GM19035 (cell line): Measurements from ENCODE around the gene CLN3.
A peak's percentile ranks its signal among the peaks of the same experiment; 100 is the strongest.
"Not testable (repeated sequence)": the region's sequence is repeated elsewhere in the genome, so short reads cannot be mapped to it uniquely, and the experiment has no call there.

Experiments
- ATAC-seq: cut with Tn5 transposase; IDR thresholded peaks from one replicate; pipeline ENCODE4 v1.9.1; 2021; ENCODE audit not compliant: unreplicated experiment

CLN3 gene

DNA sequence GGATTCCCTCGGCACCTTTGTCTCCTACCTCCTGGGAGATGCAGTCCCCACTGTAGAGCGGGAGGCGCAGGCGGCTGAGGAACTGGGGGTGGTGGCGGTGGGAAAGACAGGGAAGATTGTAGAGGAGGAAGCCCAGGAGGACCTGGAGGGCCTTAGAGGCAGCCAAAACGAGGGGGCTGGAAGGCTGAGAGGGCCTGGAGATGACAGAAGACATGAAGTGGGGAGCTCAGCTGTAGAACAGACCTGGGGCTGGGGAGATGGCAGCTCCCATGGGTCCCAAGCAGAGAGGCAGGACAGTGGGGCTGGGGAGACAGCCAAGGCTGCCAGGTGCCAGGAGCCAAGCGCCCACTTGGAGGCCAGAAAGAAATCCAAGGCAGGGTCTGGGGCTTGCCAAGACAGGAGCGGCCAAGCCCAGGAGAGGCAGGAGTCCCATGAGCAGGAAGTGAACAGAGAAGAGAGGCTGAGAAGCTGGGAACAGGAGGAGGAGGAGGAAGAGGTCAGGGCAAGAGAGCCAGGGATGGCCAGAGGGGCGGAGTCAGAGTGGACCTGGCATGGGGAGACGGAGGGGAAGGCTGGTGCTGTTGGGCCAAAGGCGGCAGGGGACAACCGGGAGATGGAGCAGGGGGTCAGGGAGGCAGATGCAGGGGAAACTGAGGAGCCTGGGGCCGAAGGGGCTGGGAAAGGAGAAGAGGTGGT is 3.4 kb upstream of the CLN3 start:
- ATAC-seq, result no peak

DNA sequence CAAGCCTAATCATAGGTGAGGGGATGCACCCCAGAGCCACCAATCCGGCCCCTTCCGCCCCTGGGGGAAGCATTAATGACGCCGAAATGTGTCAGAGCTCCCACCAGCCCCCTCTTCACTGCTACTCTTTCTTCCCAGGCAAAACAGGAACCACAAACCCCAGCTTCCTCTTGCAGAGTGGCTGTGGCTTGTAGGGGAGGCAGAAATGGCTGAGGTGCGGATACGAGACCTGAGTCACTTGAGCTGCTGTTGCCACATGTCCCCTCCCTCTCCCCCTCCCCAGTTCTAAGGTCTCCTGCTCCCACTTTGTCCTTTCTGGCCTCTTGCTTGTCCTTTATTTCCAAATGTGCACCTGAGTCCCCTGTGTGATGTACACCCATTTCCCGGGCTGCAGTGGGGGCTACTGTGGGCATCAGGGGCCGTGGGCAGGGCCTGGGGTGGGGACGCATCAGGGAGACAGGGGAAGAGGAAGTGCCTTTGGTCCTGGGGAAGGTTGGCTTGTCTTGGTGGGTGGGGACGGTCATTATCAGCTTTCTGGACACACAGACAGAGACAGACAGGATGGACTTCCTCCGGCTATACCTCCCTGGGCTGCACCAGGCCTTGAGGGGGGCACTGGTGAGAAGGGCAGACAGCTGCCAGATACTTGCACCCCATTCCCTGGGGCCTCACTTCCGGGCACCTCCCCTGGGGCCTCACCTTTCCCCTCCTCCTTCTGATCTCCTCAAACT is 2.4 kb upstream of the CLN3 start, which contains the start of gene APOBR:
Gene APOBR (plus strand): TSS at position 523 of the 731 bp plus-strand sequence. CDS start 39 bp downstream, at position 562.
- peak; percentile 42 for ATAC-seq

DNA sequence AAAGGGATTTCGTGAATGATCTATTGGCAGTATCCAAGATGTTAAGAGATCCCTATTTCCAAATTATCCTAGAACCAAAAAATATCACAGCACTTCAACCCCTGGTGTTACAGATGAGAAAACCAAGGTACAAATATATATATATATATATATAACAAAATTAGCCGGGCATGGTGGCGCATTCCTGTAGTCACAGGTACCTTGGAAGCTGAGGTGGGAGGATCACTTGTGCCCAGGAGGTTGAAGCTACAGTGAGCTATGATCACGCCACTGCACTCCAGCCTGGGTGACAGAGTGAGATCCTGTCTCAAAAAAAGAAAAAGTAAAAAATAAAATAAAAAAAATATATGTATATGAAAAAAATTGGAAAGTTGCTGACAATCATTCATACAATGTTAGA is 637 bp upstream of the CLN3 start:
- no peak for ATAC-seq

GRCh38 chr16:28491230-28491969 is 474 bp downstream of the CLN3 start:
- peak; percentile 18 for ATAC-seq

- ATAC-seq, result no peak
Observed at GRCh38 chr16:28486266-28486665, 5.6 kb downstream of the CLN3 start.

DNA sequence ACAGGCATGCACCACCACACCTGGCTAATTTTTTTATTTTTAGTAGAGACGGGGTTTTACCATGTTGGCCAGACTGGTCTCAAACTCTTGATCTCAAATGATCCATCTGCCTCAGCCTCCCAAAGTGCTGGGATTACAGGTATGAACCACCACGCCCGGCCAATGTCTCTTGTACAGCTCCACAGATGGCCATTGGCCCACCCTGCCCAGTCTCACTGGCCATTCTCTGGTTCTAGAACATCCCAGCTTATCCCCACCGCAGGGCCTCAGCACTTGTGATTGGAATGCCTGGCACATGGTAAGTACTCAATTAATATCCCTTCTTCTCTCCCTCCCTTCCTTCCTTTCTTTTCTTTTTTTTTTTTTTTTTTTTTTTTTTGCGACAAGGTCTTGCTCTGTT is 8.5 kb downstream of the CLN3 start:
- not testable (repeated sequence) for ATAC-seq

DNA sequence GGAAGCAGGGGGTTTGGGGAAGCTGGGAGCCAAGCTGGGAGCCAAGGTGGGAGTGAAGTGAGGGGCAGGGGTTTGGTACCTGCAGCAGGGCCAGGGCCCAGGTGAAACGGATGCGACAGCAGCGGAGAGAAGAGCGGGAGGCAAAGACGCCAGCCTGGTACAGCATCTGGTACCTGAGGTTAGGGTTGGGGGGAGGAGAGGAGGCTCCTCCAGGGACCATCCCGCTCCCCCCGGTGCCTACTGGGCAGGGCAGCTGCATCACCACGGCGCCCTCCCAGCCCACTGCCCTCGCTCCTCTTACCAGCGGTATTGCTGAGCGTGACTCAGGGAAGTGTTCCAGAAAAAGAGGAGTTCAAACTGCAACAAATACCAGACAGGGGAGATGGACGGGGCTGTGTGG is 9.8 kb downstream of the CLN3 start:
- ATAC-seq, result no peak

DNA sequence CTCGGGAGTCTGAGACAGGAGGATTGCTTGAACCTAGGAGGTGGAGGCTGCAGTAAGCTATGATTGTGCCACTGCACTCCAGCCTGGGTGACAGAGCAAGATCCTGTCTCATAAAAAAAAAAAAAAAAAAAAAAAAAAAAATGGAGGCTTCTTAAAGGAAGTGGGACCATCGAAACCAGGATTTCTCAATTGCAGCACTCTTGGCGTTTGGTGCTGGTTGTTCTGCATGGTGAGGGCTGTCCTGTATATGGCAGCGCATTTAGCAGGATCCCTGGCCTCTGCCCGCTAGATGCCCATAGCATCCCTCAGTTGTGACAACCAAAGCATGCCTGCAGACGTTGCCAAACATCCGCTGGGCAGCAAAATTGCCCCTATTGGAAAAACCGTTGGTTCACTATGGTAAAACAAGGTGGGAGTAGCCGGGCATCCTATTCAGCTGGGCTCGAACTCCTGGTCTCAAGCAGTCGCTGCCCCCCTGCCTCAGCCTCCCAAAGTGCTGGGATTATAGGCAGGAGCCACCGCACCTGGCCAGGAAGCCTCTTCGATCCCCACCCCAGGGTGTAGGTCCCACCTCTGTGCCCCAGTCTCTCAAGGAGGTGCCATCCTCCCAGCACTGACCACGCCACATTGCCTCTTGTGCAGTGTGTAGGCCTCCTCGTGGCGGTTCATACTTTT is 13.2 kb downstream of the CLN3 start:
- ATAC-seq, result no peak

- ATAC-seq, result no peak
Observed at GRCh38 chr16:28477311-28477920, 14.5 kb downstream of the CLN3 start.

- no peak for ATAC-seq
Observed at GRCh38 chr16:28475221-28475620, 16.7 kb downstream of the CLN3 start.

GRCh38 chr16:28473714-28474265 is 18.1 kb downstream of the CLN3 start:
- ATAC-seq, result no peak

- ATAC-seq, result not testable (repeated sequence)
Observed at GRCh38 chr16:28447081-28447480, 44.8 kb downstream of the CLN3 start.

GRCh38 chr16:28446388-28446787 is 45.5 kb downstream of the CLN3 start:
- ATAC-seq, result not testable (repeated sequence)

GRCh38 chr16:28443943-28444342 is 47.9 kb downstream of the CLN3 start:
- not testable (repeated sequence) for ATAC-seq

DNA sequence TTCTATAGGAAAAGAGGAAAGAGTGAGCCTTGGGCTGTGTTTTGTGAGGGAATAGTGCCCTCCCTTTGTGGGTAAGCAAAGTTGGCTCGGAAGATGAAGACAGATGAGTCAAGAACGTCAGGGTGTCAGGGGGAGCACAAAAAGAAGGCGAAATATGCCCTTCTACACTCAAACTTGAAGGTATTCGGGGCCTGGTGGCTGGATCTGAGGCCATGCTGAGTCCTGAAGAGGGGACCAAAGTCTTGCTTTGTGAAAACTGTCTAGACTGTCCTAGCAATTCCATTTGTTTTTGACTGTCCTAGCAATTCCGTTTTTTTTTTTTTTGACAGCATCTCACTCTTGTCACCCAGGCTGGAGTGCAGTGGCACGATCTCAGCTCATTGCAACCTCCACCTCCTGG is 53.0 kb downstream of the CLN3 start:
- ATAC-seq, result not testable (repeated sequence)

DNA sequence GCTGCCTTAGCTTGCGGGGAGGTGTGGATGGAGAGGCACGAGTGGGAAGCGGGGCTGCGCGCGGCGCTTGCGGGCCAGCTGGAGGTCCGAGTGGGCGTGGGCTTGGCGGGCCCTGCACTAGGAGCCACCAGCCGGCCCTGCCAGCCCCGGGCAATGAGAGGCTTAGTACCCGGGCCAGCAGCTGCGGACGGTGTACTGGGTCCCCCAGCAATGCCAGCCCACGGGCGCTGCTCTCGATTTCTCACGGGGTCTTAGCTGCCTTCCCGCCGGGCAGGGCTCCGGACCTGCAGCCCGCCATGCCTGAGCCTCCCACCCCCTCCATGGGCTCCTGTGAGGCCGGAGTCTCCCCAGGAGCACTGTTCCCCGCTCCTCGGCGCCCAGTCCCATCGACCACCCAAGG is 56.5 kb downstream of the CLN3 start:
- ATAC-seq, result not testable (repeated sequence)
